Epithelial cell of umbilical artery (primary cell): Measurements from ENCODE around the gene OR7G3. TPM values are rescaled to one million over a fixed set of nuclear protein-coding genes. Genes with fewer than 3 reads are reported as not detected.

Source experiments
- total RNA-seq: library from RNA; depleted of rRNA; stranded (reverse); fragments of >200 nt; gene quantifications from 2 replicates; pipeline ENCODE4 v1.2.3, GENCODE V29; 2014

OR7G3 gene
- total RNA-seq = not detected in 2 replicates

DNA sequence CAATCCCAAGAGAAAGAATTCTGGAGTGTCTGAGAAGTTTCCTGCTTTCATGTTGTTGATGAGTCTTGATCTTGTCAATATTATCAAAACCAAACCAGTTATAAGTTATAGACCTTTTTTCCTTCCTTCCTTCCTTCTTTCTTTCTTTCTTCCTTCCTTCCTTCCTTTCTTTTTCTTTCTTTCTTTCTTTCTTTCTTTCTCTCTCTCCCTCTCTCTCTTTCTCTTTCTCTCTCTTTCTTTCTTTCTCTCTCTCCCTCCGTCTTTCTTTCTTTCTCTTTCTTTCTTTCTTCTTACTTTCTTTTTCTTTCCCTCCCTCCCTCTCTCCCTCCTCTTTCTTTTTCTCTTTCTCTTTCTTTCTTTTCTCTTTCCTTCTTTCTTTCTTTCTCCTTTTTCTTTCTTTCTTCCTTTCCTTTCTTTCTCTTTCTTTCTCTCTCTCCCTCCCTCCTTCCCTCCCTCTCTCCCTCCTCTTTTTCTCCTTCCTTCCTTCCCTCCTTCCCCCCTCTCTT lies at the start of gene OR7G3:
Gene OR7G3 (minus strand): TSS at position 51 of the 506 bp plus-strand sequence. CDS start 0 bp downstream, at position 51.

DNA sequence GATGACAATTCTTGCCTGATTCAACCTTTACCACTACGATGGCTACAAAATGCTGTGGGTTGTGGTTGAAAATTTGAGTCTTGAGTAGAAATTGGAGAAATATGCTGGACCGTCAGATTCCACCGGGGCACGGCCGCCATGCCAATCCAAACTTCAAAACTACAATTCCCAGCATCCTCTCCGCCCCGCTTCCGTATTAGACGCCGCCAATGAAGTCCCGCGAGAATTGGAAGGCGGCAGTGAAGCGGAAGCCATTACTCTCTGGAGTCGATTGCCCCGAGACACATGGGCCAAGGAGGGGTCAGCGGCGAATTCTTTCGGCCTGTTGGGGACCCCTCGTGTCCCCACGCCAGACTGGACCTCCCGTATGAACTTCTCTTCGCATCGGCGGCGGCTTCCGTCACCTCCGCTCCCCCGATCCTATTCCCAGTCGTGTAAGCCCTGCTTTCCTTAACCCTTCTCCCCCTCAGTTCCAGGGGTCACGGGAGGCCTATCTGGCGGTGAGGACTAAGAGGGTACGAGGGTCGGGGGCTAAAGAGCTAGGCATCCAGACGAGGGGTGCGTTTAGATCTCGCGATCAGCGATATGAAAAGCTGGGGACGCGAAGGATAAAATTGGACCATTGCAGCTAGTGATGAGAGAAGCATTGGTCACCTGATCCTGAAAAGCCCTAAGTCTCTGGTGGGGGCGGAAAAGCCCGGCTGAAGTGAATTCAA lies 13.6 kb upstream of the OR7G3 start, which contains the start of gene ZNF317:
Gene ZNF317 (plus strand): TSS at position 239 of the 716 bp plus-strand sequence. CDS start 15,620 bp downstream, outside the sequence.

DNA sequence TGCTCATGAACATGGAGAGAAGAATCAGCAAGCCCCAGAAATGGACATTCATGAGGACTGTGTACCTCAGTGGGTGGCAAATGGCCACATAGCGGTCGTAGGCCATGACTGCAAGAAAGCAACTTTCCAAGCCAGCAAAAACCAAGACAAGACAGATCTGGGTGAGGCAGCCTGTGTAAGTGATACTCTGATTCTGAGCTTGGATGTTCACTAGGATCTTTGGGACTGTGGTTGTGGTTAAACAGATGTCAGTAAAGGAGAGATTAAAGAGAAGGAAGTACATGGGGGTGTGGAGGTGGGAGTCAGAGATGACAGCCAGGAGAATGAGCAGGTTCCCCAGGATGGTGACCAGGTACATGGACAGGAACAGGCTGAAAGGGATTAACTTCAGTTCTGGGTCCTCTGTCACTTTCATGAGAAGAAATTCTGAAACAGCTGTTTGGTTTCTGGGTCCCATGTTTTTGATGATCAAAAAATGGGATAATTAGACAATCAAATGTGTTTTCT lies 11.4 kb downstream of the OR7G3 start, which contains the start of gene OR7G1:
Gene OR7G1 (minus strand): TSS at position 457 of the 507 bp plus-strand sequence. CDS start 0 bp downstream, at position 457.

DNA sequence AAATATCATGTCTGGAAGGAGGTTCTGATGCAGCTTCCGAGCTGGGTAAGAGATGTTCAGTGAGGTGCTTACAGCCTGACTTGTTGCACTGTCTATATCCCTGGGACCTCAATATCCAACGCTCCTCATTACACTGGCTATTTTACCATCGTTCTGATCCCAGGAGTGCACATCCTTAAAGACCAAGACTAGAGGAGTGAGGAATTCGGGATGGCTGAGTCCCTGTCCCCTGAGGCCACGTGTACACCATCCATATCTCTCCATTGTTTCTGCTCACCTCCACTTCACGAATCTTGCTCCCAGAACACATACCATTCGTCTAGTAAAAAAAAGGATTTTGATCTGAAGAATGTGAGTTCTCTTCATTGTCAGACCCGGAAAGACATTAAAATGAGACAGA lies 19.4 kb downstream of the OR7G3 start, which contains the start of gene OR7G2:
Gene OR7G2 (minus strand): TSS at position 101 of the 400 bp plus-strand sequence. CDS start 4,232 bp downstream, outside the sequence.

DNA sequence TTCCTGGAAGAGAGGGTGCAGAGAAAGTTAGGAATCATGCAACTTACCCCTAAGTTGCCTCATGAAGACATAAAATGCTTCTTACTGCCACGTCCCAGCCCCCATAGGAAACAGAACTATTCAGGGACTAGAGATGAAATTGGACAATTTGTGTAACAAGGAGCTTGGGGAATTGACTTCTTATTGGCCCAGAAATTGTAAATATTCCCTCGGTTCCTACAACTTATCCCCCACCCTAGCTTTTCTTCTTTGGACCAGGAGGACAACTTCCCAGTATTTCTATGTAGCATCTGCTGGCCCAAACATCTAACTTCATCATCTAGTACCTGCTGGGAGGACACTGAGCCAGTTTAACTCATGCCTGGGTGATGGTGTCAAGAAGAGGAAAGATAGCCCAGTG lies 40.0 kb downstream of the OR7G3 start, which contains the start of gene OR1M1:
Gene OR1M1 (plus strand): TSS at position 301 of the 400 bp plus-strand sequence. CDS start 6,184 bp downstream, outside the sequence.

Other genes starting within 250 kb of the OR7G3 start
- not detected in 2 replicates for gene MUC16, start 116.5 kb downstream of the OR7G3 start, total RNA-seq
- gene OR1M1, start 39.9 kb downstream of the OR7G3 start, total RNA-seq = not detected in 2 replicates
- not detected in 2 replicates for gene OR7G2, start 19.5 kb downstream of the OR7G3 start, total RNA-seq
- gene OR7G1, start 11.2 kb downstream of the OR7G3 start, total RNA-seq = not detected in 2 replicates
- gene ZNF317, start 13.4 kb upstream of the OR7G3 start, total RNA-seq = 12.2 and 14.6 TPM in 2 replicates
- not detected in 2 replicates for gene OR7D2, start 52.0 kb upstream of the OR7G3 start, total RNA-seq
- not detected in 2 replicates for gene OR7D4, start 92.6 kb upstream of the OR7G3 start, total RNA-seq
- not detected in 2 replicates for gene OR7E24, start 124.0 kb upstream of the OR7G3 start, total RNA-seq
- gene ZNF699, start 182.9 kb upstream of the OR7G3 start, total RNA-seq = 5.8 and 6.2 TPM in 2 replicates
- gene ZNF559, start 197.2 kb upstream of the OR7G3 start, total RNA-seq = 10.7 and 11.9 TPM in 2 replicates
- 0.97 and 1.7 TPM in 2 replicates for gene ZNF177, start 236.1 kb upstream of the OR7G3 start, total RNA-seq